HepG2 (cell line): ENCODE measurements around the gene SLC44A4. TPM values are rescaled to one million over a fixed set of nuclear protein-coding genes. Genes with fewer than 3 reads are reported as not detected.

Experiments
- ARNT ChIP-seq: fragments of 450-650 bp; IDR thresholded peaks from 2 replicates; pipeline ENCODE4 v1.6.1; 2017
- ARNT2 ChIP-seq: sonication (generic); formaldehyde crosslinking; IDR thresholded peaks from 2 replicates; pipeline ENCODE4 v1.8.0; 2022; ENCODE audit warnings: mild to moderate bottlenecking, low read depth, missing genetic modification reagents, moderate library complexity
- BCL3 ChIP-seq: sonication (generic); formaldehyde crosslinking; IDR thresholded peaks from 2 replicates; pipeline ENCODE4 v1.5.1; 2020; ENCODE audit warnings: mild to moderate bottlenecking, missing genetic modification reagents, moderate library complexity
- CAMTA2 ChIP-seq: sonication (generic); formaldehyde crosslinking; IDR thresholded peaks from 2 replicates; pipeline ENCODE4 v1.4.0; 2020; ENCODE audit warnings: mild to moderate bottlenecking, missing genetic modification reagents, borderline replicate concordance
- CBFB ChIP-seq: sonication (generic); formaldehyde crosslinking; IDR thresholded peaks from 2 replicates; pipeline ENCODE4 v1.4.0; 2020; ENCODE audit warnings: missing genetic modification reagents
- HOMEZ ChIP-seq: IDR thresholded peaks from 2 replicates; pipeline ENCODE4 v1.6.1; 2016; ENCODE audit warnings: low read depth
- HOXA9 ChIP-seq: sonication (generic); formaldehyde crosslinking; IDR thresholded peaks from 2 replicates; pipeline ENCODE4 v1.8.1; 2022; ENCODE audit warnings: missing genetic modification reagents, mild to moderate bottlenecking, moderate library complexity, borderline replicate concordance
- KAT7 ChIP-seq: IDR thresholded peaks from 2 replicates; pipeline ENCODE4 v1.6.1; 2018; ENCODE audit warnings: borderline replicate concordance, missing compliant biosample characterization
- MLX ChIP-seq: IDR thresholded peaks from 2 replicates; pipeline ENCODE4 v1.6.1; 2016
- SETDB1 ChIP-seq: sonication (generic); formaldehyde crosslinking; IDR thresholded peaks from 2 replicates; pipeline ENCODE4 v1.5.1; 2020; ENCODE audit warnings: missing genetic modification reagents, mild to moderate bottlenecking, borderline replicate concordance
- THAP9 ChIP-seq: sonication (generic); formaldehyde crosslinking; IDR thresholded peaks from 2 replicates; pipeline ENCODE4; 2020; ENCODE audit warnings: missing genetic modification reagents, mild to moderate bottlenecking, borderline replicate concordance
- TRAFD1 ChIP-seq: sonication (generic); formaldehyde crosslinking; IDR thresholded peaks from 2 replicates; pipeline ENCODE4 v1.5.1; 2020; ENCODE audit warnings: missing genetic modification reagents, mild to moderate bottlenecking, borderline replicate concordance
- ZBTB14 ChIP-seq: sonication (generic); formaldehyde crosslinking; IDR thresholded peaks from 2 replicates; pipeline ENCODE4 v1.4.0; 2020; ENCODE audit warnings: missing genetic modification reagents
- ZKSCAN5 ChIP-seq: sonication (generic); formaldehyde crosslinking; IDR thresholded peaks from 2 replicates; pipeline ENCODE4 v1.5.1; 2020; ENCODE audit warnings: mild to moderate bottlenecking, missing genetic modification reagents
- ZMAT3 ChIP-seq: sonication (generic); formaldehyde crosslinking; conservative IDR thresholded peaks from 2 replicates; pipeline ENCODE4 v1.7.0; 2021; ENCODE audit warnings: missing genetic modification reagents
- ZNF501 ChIP-seq: sonication (generic); formaldehyde crosslinking; IDR thresholded peaks from 2 replicates; pipeline ENCODE4 v1.5.1; 2020; ENCODE audit warnings: mild to moderate bottlenecking, moderate library complexity, missing genetic modification reagents
- ZNF7 ChIP-seq: IDR thresholded peaks from 2 replicates; pipeline ENCODE4 v1.6.1; 2016; ENCODE audit warnings: missing biosample characterization, missing genetic modification reagents
- ZNF775 ChIP-seq: sonication (generic); formaldehyde crosslinking; IDR thresholded peaks from 2 replicates; pipeline ENCODE4 v1.4.0; 2020; ENCODE audit warnings: missing genetic modification reagents, mild to moderate bottlenecking, moderate library complexity, borderline replicate concordance
- ZNF816 ChIP-seq: sonication (generic); formaldehyde crosslinking; IDR thresholded peaks from 2 replicates; pipeline ENCODE4 v1.8.0; 2022; ENCODE audit warnings: missing genetic modification reagents, mild to moderate bottlenecking, borderline replicate concordance
- ZNF841 ChIP-seq: sonication (generic); formaldehyde crosslinking; IDR thresholded peaks from 2 replicates; pipeline ENCODE4 v1.8.1; 2023; ENCODE audit warnings: missing genetic modification reagents, borderline replicate concordance
- polyA plus RNA-seq, 8 experiments: library from polyadenylated mRNA; depleted of rRNA in 3 of 8; stranded (reverse) in 7 of 8; unstranded in 1 of 8; fragments of >200 nt; fragmentation: Illumina TruSeq in 4 of 8; extraction: Trizol in 4 of 8; gene quantifications; 2 replicates each; pipeline versions ENCODE4 v1.2.1 to v1.2.3, GENCODE V29; 2011 to 2016; ENCODE audit warnings: low read depth in 4 of 8, missing spikeins in 1 of 8, mixed read lengths in 1 of 8; ENCODE audit not compliant: insufficient read depth in 1 of 8
- total RNA-seq, 5 experiments: library from RNA; depleted of rRNA; stranded (reverse); fragments of >200 nt; fragmentation: Illumina TruSeq; extraction: Trizol; gene quantifications; 2 replicates each; pipeline ENCODE4 v1.2.3, GENCODE V29; 2016; ENCODE audit warnings: low read depth in 1 of 5

Gene SLC44A4
- total and polyA plus RNA-seq, 2 of the 13 experiments (the other 11 are each of a cell fraction or from before 2014, with no cell fraction given): 3.5 to 5.9 TPM

GRCh38 chr6:31821301-31822035, 57.3 kb downstream of the SLC44A4 start (continued):
- TF ChIP-seq BCL3 (no peak), ARNT (no peak), ZMAT3 (CRISPR knock-in tag) (no peak), ZNF501 (peak; percentile 52), HOMEZ (CRISPR knock-in tag) (no peak), MLX (no peak), ZNF775 (CRISPR knock-in tag) (no peak), CAMTA2 (no peak), CBFB (no peak), THAP9 (CRISPR knock-in tag) (no peak), HOXA9 (CRISPR knock-in tag) (no peak), ZKSCAN5 (no peak), SETDB1 (CRISPR knock-in tag) (no peak), ZNF816 (no peak), KAT7 (CRISPR knock-in tag) (0 out of 2 replicates have a peak, but pooled peaks have one; percentile 48), ZBTB14 (CRISPR knock-in tag) (peak; percentile 98), ZNF7 (CRISPR knock-in tag) (no peak), ZNF841 (no peak), ARNT2 (CRISPR knock-in tag) (peak; percentile 41; the same call in 1 of the 2 replicates), TRAFD1 (CRISPR knock-in tag) (no peak)
